ENCODE measurements around the gene HS1BP3. TPM values are rescaled to one million over a fixed set of nuclear protein-coding genes. Genes with fewer than 3 reads are reported as not detected.

The HS1BP3 gene
- total and polyA plus RNA-seq, 12 donors: 23.7 to 50.1 (median 40.5) TPM

- DNase-seq: peak in 1 of 7 donors; percentile 16
- H3K4me1 ChIP-seq (replicated peaks in 1 of 2): peaks cover 33 to 65% of the 10 kb centered on the region in 2 donors
- intact Hi-C loops (cut with DNase I): no loop called here
- peak overlapping the region in 3 of 5 donors; percentile 21 to 99 (median 90) for H3K27ac ChIP-seq
- no peak overlapping the region for H3K4me3 ChIP-seq
- TF ChIP-seq POLR2A (IDR thresholded peaks at IDR 0.05): no peak
- TF ChIP-seq, protein P1, sequence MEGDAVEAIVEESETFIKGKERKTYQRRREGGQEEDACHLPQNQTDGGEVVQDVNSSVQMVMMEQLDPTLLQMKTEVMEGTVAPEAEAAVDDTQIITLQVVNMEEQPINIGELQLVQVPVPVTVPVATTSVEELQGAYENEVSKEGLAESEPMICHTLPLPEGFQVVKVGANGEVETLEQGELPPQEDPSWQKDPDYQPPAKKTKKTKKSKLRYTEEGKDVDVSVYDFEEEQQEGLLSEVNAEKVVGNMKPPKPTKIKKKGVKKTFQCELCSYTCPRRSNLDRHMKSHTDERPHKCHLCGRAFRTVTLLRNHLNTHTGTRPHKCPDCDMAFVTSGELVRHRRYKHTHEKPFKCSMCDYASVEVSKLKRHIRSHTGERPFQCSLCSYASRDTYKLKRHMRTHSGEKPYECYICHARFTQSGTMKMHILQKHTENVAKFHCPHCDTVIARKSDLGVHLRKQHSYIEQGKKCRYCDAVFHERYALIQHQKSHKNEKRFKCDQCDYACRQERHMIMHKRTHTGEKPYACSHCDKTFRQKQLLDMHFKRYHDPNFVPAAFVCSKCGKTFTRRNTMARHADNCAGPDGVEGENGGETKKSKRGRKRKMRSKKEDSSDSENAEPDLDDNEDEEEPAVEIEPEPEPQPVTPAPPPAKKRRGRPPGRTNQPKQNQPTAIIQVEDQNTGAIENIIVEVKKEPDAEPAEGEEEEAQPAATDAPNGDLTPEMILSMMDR (IDR thresholded peaks at IDR 0.05): no peak
- H3K36me3 ChIP-seq (replicated peaks in 1 of 2): no peaks in the 10 kb centered on the region
- H3K27me3 ChIP-seq: no peaks in the 10 kb centered on the region
- 80 to 97% (median 85%) methylated on average over 1 to 6 of the region's 6 CpGs for WGBS, 4 donors
- no peaks in the 10 kb centered on the region for H3K9me3 ChIP-seq (replicated peaks in 1 of 3)
Measured at GRCh38 chr2:20615068-20615465, 35.8 kb downstream of the HS1BP3 start.

- 76 to 84% (median 77%) methylated on average over 5 to 14 of the region's 14 CpGs for WGBS, 4 donors
- Histone ChIP-seq H3K4me1 (replicated peaks in 1 of 2) (peaks cover 35 to 62% of the 10 kb centered on the region in 2 donors), H3K27me3 (no peaks in the 10 kb centered on the region), H3K27ac (peak overlapping the region in 2 of 5 donors; percentile 90 to 99), H3K4me3 (no peak overlapping the region), H3K9me3 (replicated peaks in 1 of 3) (no peaks in the 10 kb centered on the region), H3K36me3 (replicated peaks in 1 of 2) (no peaks in the 10 kb centered on the region)
- intact Hi-C loops (cut with DNase I): no loop called here
- DNase-seq: peak in 3 of 7 donors; percentile 14 to 62 (median 20)
- no peak for TF ChIP-seq POLR2A (IDR thresholded peaks at IDR 0.05)
- TF ChIP-seq, protein P1 (IDR thresholded peaks at IDR 0.05): no peak
Measured at GRCh38 chr2:20614201-20615067, 36.5 kb downstream of the HS1BP3 start.

DNA sequence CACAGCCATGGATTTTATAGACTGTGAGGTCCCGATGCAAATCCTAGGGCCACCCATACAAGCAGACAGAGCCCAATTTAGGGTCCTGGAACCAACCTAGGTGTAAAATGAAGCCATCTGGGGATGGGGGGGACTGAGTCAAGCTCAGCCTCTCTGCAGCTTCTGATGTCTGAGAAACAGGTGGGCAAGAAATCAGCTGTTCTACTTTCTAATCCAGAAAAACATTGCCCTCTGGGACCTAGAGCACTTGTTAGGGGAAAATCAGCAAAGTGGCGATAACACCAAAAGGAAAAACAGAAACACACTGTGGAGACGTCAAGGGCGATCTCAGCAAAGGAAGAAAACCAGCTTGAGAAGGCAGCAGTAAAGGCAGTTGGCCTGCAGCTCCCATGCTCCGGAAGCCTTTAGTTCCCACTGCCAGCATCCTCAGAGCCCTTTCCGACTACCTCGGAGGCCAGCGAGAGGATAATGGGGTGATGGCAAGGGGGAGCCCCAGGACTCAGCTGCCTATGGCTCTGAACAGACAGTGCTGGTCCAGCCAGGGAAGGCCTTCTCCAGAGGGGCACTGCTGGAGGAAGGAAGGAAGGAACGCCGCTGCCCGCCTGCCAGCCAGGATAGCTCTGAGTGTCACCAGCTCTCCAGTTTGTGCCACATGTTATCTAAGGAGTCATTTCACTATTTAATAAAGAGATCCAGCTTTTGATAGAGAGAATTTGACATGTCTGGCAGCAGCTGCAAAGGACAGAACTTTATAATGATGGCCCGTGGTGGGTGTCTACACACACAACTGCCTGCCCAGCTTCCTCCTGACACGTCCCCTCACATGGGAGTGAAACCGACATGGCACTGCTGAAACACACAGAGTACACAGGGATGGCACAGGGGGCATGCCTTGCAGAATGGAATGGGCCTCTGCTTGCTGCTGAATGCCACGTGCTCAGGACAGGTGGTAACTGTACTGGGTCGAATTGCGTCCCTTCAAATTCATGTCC, 37.7 kb downstream of the HS1BP3 start:
- Histone ChIP-seq H3K4me1 (replicated peaks in 1 of 2) (peaks cover 28 to 57% of the 10 kb centered on the region in 2 donors), H3K27me3 (no peaks in the 10 kb centered on the region), H3K27ac (peak overlapping the region in 2 of 5 donors; percentile 6 to 50), H3K36me3 (replicated peaks in 1 of 2) (no peaks in the 10 kb centered on the region), H3K9me3 (replicated peaks in 1 of 3) (no peaks in the 10 kb centered on the region), H3K4me3 (no peak overlapping the region)
- peak in 2 of 7 donors; percentile 18 to 53 for DNase-seq
- intact Hi-C loops (cut with DNase I): no loop called here
- 73 to 91% (median 84%) methylated on average over 17 of the region's 17 CpGs for WGBS, 4 donors
- TF ChIP-seq POLR2A (IDR thresholded peaks at IDR 0.05): no peak
- TF ChIP-seq, protein P1 (IDR thresholded peaks at IDR 0.05): no peak
